ENCODE results near the gene KIF22.

The KIF22 gene

DNA sequence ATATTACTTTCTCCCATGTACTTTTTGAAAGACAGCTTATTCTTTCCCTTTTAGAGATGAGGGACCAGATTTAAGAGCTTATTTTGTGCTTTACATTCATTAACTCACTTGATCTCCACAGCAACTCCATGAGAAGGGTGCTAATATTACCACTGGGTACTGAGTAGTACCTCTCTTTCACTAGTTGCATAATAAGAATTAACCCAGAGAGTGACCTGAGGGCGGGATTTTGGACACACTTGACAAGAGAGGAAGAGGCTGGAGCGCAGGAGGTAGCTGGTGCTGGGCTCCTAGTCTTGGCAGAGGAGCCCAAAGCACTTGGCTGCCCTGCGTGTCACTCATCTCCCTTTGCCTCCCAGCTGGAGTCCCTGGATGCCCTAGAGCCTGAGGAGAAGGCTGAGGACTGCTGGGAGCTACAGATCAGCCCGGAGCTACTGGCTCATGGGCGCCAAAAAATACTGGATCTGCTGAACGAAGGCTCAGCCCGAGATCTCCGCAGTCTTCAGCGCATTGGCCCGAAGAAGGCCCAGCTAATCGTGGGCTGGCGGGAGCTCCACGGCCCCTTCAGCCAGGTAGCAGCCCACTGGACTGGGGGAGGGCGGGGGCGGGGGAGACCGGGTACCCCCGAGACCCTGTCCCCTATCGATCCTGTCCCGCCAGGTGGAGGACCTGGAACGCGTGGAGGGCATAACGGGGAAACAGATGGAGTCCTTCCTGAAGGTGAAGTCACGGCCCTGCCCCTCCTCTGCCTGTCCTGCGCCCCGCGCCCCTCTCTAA lies 14.1 kb downstream of the KIF22 start:
- DNase-seq = peak; percentile 24

DNA sequence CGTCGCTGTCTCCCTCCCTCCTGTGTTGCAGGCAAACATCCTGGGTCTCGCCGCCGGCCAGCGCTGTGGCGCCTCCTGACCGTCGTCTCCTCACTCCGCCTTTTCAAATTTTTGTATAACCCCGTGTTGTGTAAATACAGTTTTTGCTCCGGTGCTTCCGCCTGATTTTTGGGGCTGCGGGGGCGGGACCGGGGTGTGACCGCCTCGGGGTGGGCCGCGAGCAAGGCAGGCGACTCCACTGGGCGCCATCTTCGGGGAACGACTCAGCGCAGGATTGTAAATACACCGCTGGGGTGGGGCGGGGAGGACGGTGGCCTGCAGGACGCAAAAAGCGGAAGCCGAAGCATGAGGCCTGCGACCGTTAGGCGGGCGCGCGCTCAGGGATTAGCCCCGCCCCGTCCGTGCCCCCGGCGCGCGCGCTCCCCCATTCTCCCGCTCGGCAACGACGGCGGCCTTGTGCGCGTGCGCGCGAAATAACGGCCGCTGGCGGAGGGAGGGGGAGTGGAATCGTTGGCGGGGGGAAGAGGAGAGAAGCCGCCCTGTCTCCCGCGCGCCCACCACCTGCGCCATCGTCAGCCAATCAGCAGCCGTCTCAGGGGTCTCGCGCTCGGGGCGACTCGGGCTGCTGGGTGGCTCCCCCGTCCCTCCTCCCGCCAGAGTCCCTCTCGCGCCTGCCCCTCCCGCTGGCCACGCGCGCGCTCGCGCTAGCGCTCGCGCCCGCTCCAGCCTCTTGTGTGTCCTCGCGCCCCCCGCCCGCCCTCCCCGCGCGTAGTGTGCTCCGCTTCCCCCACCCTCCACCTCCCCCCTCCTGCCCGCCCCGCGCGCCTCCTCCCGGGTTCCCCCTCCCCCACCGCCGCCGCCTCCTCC lies 14.9 kb downstream of the KIF22 start:
- peak; percentile 96 for DNase-seq

DNA sequence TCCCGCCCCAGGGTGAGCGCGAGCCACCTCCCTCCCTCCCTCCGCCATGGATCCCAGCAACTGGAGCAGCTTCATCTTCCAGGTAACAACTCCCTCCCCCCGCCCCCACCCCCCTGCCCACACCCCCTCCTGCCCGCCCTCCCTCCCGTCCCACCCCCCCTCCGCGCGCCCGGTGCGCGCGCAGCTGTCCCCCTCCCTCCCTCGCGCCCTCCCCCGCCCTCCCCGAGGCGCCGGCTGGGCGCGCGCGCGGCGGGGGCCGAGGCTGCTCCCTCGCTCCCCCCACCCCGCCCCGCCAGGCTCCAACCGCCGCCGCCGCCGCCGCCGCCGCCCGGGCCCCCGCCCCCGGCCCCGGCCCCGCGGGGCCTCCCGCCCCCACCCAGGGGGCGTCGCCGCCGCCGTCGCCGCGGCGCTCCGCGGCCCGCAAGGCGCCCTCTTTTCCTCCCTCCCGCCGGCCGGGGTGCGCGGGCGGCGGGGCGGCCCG lies 15.6 kb downstream of the KIF22 start, which contains the start of gene MAZ:
Gene MAZ (plus strand): TSS at position 431 of the 481 bp plus-strand sequence. CDS start 173 bp downstream, outside the sequence.
- DNase-seq = peak; percentile 91

DNA sequence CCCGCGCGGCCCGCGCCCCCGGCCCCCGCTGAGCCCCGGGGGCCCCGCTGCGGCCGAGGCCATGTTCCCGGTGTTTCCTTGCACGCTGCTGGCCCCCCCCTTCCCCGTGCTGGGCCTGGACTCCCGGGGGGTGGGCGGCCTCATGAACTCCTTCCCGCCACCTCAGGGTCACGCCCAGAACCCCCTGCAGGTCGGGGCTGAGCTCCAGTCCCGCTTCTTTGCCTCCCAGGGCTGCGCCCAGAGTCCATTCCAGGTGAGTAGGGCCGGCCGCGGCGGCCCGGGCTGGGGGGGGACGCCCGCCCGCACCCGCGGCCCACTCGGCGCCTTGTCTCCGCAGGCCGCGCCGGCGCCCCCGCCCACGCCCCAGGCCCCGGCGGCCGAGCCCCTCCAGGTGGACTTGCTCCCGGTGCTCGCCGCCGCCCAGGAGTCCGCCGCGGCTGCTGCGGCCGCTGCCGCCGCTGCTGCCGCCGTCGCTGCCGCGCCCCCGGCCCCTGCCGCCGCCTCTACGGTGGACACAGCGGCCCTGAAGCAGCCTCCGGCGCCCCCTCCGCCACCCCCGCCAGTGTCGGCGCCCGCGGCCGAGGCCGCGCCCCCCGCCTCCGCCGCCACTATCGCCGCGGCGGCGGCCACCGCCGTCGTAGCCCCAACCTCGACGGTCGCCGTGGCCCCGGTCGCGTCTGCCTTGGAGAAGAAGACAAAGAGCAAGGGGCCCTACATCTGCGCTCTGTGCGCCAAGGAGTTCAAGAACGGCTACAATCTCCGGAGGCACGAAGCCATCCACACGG lies 16.3 kb downstream of the KIF22 start:
- DNase-seq = peak; percentile 34

GRCh38 chr16:29807426-29808218 lies 17.1 kb downstream of the KIF22 start:
- DNase-seq = peak; percentile 88

GRCh38 chr16:29808219-29808900 lies 17.8 kb downstream of the KIF22 start:
- DNase-seq = no peak

GRCh38 chr16:29809031-29809747 lies 18.6 kb downstream of the KIF22 start:
- DNase-seq = no peak

GRCh38 chr16:29809850-29810698 lies 19.5 kb downstream of the KIF22 start:
- DNase-seq = no peak

DNA sequence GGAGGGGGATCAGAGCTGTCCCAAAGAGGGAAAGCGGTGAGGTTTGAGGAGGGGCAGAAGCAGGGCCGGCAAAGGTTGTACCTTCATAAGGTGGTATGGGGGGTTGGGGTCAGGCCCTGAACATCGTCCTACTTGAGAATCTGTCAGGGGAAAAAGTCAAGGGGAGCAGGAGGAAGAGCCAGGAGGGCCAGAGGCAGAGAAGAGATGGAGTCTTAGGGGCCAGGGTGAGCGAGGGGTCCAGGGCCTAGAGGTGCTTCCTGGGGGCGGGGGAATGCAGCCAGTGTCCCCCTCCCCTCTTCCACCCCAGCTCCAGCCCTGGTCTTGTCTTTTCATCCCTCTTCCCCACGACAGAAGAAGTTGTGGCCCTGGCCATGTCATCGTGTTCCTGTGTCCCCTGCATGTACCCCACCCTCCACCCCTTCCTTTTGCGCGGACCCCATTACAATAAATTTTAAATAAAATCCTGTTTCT lies 20.2 kb downstream of the KIF22 start:
- no peak for DNase-seq

- DNase-seq = peak; percentile 90
Observed at GRCh38 chr16:29811170-29811895, 20.8 kb downstream of the KIF22 start.

- no peak for DNase-seq
Observed at GRCh38 chr16:29811896-29812665, 21.5 kb downstream of the KIF22 start, which contains the start of gene PRRT2. TSS of gene PRRT2 (plus strand) at chr16:29812193. CDS start at chr16:29813055, 862 bp downstream.

DNA sequence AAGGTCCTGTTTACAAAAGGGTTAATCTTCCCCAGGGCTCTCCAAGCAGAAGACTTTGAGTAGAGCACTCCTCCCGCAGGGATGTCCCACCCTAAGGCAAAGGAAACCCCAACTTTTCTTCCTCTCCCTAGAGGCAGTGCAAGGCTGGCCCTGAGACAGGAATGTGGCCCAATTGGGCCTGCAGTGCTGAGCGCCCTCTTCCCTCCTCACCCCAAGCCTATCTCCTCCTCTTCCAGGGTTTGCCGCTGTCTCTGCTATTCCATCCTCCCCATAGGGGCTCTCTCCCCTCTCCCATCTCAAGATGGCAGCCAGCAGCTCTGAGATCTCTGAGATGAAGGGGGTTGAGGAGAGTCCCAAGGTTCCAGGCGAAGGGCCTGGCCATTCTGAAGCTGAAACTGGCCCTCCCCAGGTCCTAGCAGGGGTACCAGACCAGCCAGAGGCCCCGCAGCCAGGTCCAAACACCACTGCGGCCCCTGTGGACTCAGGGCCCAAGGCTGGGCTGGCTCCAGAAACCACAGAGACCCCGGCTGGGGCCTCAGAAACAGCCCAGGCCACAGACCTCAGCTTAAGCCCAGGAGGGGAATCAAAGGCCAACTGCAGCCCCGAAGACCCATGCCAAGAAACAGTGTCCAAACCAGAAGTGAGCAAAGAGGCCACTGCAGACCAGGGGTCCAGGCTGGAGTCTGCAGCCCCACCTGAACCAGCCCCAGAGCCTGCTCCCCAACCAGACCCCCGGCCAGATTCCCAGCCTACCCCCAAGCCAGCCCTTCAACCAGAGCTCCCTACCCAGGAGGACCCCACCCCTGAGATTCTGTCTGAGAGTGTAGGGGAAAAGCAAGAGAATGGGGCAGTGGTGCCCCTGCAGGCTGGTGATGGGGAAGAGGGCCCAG lies 22.4 kb downstream of the KIF22 start:
- no peak for DNase-seq

DNA sequence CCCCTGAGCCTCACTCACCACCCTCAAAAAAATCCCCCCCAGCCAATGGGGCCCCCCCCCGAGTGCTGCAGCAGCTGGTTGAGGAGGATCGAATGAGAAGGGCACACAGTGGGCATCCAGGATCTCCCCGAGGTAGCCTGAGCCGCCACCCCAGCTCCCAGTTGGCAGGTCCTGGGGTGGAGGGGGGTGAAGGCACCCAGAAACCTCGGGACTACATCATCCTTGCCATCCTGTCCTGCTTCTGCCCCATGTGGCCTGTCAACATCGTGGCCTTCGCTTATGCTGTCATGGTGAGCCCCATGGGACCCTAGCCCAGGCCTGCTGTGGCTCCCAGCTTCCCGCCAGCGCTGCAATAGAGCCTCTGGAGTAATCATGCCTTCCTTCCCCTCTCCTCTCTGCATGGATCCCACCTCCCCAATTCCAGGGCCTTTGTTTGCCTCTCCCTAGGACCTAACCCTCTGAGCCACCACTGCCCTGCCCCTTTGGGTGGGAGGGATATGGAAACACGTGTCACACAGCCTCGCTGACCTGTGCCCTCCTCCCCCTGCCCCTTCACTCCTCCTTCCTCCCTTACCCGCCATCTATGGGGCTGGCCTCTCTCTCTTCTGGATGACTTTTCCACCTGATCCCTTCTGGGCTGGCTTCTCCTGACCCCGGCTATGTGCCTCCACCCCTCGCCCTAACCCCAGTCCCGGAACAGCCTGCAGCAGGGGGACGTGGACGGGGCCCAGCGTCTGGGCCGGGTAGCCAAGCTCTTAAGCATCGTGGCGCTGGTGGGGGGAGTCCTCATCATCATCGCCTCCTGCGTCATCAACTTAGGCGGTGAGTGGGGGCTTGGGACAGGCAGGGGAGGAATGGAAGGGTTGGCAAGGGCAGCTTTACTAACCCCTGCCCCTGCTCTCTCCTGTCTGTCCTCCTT lies 23.4 kb downstream of the KIF22 start:
- no peak for DNase-seq

GRCh38 chr16:29814592-29814991 lies 24.0 kb downstream of the KIF22 start:
- no peak for DNase-seq

DNA sequence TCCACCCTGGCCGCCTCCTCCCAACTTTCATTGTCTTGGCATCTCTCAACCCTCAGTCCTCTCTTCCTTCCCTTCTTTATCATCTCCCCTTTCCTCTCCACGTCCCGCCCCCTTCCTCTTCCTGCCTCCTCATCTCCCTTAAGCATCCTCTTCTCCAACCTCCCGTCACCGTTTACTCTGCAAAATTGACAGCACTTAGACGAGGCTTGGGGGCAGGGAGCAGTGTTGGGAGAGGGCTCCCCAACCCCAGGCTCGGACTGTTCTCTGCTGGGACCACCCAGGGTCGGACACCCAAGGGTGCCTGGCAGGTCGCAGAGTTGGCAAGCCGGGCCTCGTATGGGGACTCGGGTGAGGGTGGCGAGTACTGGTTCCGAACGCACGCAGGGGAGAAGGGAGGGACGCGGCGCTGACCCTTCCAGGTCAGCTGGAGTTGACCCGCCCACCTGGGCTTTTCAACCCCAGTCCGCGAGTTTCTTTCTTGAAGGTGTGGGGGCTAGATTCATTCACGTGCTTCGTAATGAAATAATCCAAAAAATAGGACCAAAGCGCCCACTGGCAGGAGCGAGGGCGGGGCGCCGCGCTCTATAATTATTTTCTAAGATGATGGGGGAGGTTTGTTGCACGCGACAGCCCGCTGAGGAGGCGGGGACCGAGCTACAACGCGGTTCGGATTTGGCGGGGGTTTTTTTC lies 24.6 kb downstream of the KIF22 start:
- no peak for DNase-seq

All from DMS153 (cell line).